Activated T-cell treated with anti-CD3 and anti-CD28 coated beads, Interleukin-2, amount 50 U/mL, for 48 hours (primary cell): ENCODE data around the gene DNAAF5.

Experiments used
- DNase-seq, 2 experiments: peaks; one replicate each; pipeline ENCODE4 v3.0.0-alpha.2; 2020

DNAAF5 gene

GRCh38 chr7:818031-818699 is 91.7 kb downstream of the DNAAF5 start:
- no peak for DNase-seq

GRCh38 chr7:820341-820740 is 93.8 kb downstream of the DNAAF5 start:
- DNase-seq = no peak

- no peak for DNase-seq
Observed at GRCh38 chr7:821688-822087, 95.2 kb downstream of the DNAAF5 start.

GRCh38 chr7:822692-823276 is 96.3 kb downstream of the DNAAF5 start:
- no peak for DNase-seq

GRCh38 chr7:823649-824048 is 97.2 kb downstream of the DNAAF5 start:
- no peak for DNase-seq

GRCh38 chr7:824081-824480 is 97.6 kb downstream of the DNAAF5 start:
- no peak for DNase-seq

GRCh38 chr7:824664-825063 is 98.2 kb downstream of the DNAAF5 start:
- DNase-seq = no peak

GRCh38 chr7:825386-825785 is 98.9 kb downstream of the DNAAF5 start:
- no peak for DNase-seq

- no peak for DNase-seq
Observed at GRCh38 chr7:826230-826917, 99.9 kb downstream of the DNAAF5 start.

GRCh38 chr7:828793-829561 is 102.5 kb downstream of the DNAAF5 start:
- no peak for DNase-seq

- no peak for DNase-seq
Observed at GRCh38 chr7:830069-830468, 103.6 kb downstream of the DNAAF5 start.

GRCh38 chr7:831596-832166 is 105.2 kb downstream of the DNAAF5 start:
- no peak for DNase-seq

- DNase-seq = peak; percentile 72 to 73
Observed at GRCh38 chr7:832167-832967, 105.9 kb downstream of the DNAAF5 start, which contains the start of gene SUN1. Gene SUN1, plus strand, starts transcription at chr7:832476. Its CDS starts 49 bp downstream, at chr7:832525.

- no peak for DNase-seq
Observed at GRCh38 chr7:832968-833424, 106.5 kb downstream of the DNAAF5 start.

GRCh38 chr7:833601-834258 is 107.2 kb downstream of the DNAAF5 start:
- DNase-seq = no peak

GRCh38 chr7:834277-834676 is 107.8 kb downstream of the DNAAF5 start:
- no peak for DNase-seq

- DNase-seq = no peak
Observed at GRCh38 chr7:835021-835420, 108.5 kb downstream of the DNAAF5 start.

- DNase-seq = no peak
Observed at GRCh38 chr7:835485-836401, 109.2 kb downstream of the DNAAF5 start.
